HG03159 (cell line): Measurements from ENCODE around the gene ZNF419.
A peak's percentile ranks its signal among the peaks of the same experiment; 100 is the strongest.

Source experiments
- ATAC-seq: cut with Tn5 transposase; IDR thresholded peaks from one replicate; pipeline ENCODE4 v1.9.1; 2021; ENCODE audit warnings: mild to moderate bottlenecking, moderate library complexity; ENCODE audit not compliant: unreplicated experiment

ZNF419 gene

GRCh38 chr19:57527136-57527881 is 39.8 kb downstream of the ZNF419 start, which contains the start of gene ZNF549:
TSS of gene ZNF549 (plus strand) at chr19:57527356. CDS start at chr19:57527574, 218 bp downstream.
- ATAC-seq = peak; percentile 99

GRCh38 chr19:57537953-57538547 is 50.5 kb downstream of the ZNF419 start:
- no peak for ATAC-seq
